Islet precursor cell (in vitro differentiated cells): ENCODE results near the gene KCNAB2.
"Not testable (repeated sequence)": the region's sequence is repeated elsewhere in the genome, so short reads cannot be mapped to it uniquely, and the experiment has no call there.

ENCODE experiments used
- DNase-seq: peaks from one replicate; pipeline ENCODE4 v3.0.0-alpha.2; 2018

The KCNAB2 gene

GRCh38 chr1:6062670-6063069 lies 17.0 kb downstream of the KCNAB2 start:
- DNase-seq: no peak

- DNase-seq: not testable (repeated sequence)
Measured at GRCh38 chr1:6063532-6064053, 17.9 kb downstream of the KCNAB2 start.

GRCh38 chr1:6065093-6065858 lies 19.6 kb downstream of the KCNAB2 start:
- no peak for DNase-seq

- DNase-seq: no peak
Measured at GRCh38 chr1:6066680-6067079, 21.0 kb downstream of the KCNAB2 start.

- no peak for DNase-seq
Measured at GRCh38 chr1:6068073-6068472, 22.4 kb downstream of the KCNAB2 start.

- no peak for DNase-seq
Measured at GRCh38 chr1:6068932-6069331, 23.2 kb downstream of the KCNAB2 start.

- DNase-seq: no peak
Measured at GRCh38 chr1:6069573-6069972, 23.9 kb downstream of the KCNAB2 start.

- no peak for DNase-seq
Measured at GRCh38 chr1:6070450-6070974, 24.8 kb downstream of the KCNAB2 start.

- DNase-seq: no peak
Measured at GRCh38 chr1:6071219-6071618, 25.5 kb downstream of the KCNAB2 start.

GRCh38 chr1:6072774-6073479 lies 27.2 kb downstream of the KCNAB2 start:
- no peak for DNase-seq

GRCh38 chr1:6073480-6074053 lies 27.9 kb downstream of the KCNAB2 start:
- no peak for DNase-seq

GRCh38 chr1:6074192-6074901 lies 28.7 kb downstream of the KCNAB2 start:
- no peak for DNase-seq

GRCh38 chr1:6075748-6076147 lies 30.1 kb downstream of the KCNAB2 start:
- DNase-seq: no peak

- not testable (repeated sequence) for DNase-seq
Measured at GRCh38 chr1:6077061-6077460, 31.4 kb downstream of the KCNAB2 start.

- no peak for DNase-seq
Measured at GRCh38 chr1:6077506-6077905, 31.8 kb downstream of the KCNAB2 start.

- no peak for DNase-seq
Measured at GRCh38 chr1:6077919-6078318, 32.2 kb downstream of the KCNAB2 start.

GRCh38 chr1:6080469-6080868 lies 34.8 kb downstream of the KCNAB2 start:
- no peak for DNase-seq

- no peak for DNase-seq
Measured at GRCh38 chr1:6081901-6082300, 36.2 kb downstream of the KCNAB2 start.

- no peak for DNase-seq
Measured at GRCh38 chr1:6082430-6082971, 36.8 kb downstream of the KCNAB2 start.

- no peak for DNase-seq
Measured at GRCh38 chr1:6083385-6083784, 37.7 kb downstream of the KCNAB2 start.

GRCh38 chr1:6083801-6084446 lies 38.2 kb downstream of the KCNAB2 start:
- DNase-seq: no peak
